H9 (cell line): Measurements from ENCODE around the gene KRT71. TPM values are rescaled to one million over a fixed set of nuclear protein-coding genes. Genes with fewer than 3 reads are reported as not detected.

Experiments used
- DNase-seq: peaks from one replicate; pipeline ENCODE4 v3.0.0-alpha.2; 2017
- H2AFZ ChIP-seq: one replicate; pipeline ENCODE4 v1.6.1; 2013; ENCODE audit warnings: mild to moderate bottlenecking, low read length, control low read depth, moderate library complexity
- H2AK5ac ChIP-seq: 2 replicates; pipeline ENCODE4 v1.6.1; 2013; ENCODE audit warnings: low read length, control low read depth, mixed read lengths; ENCODE audit not compliant: insufficient read length
- H2BK120ac ChIP-seq: one replicate; pipeline ENCODE4 v1.6.1; 2013; ENCODE audit warnings: low read depth, mild to moderate bottlenecking, low read length, control low read depth, inconsistent platforms; ENCODE audit not compliant: poor library complexity, severe bottlenecking
- H2BK12ac ChIP-seq: 2 replicates; pipeline ENCODE4 v1.6.1; 2013; ENCODE audit warnings: low read length, control low read depth, mixed read lengths, low read depth; ENCODE audit not compliant: insufficient read length
- H2BK15ac ChIP-seq: 2 replicates; pipeline ENCODE4 v1.6.1; 2013; ENCODE audit warnings: low read depth, low read length, control low read depth
- H2BK20ac ChIP-seq: one replicate; pipeline ENCODE4 v1.6.1; 2013; ENCODE audit warnings: low read depth, mild to moderate bottlenecking, low read length, control low read depth, inconsistent platforms; ENCODE audit not compliant: poor library complexity, severe bottlenecking
- H2BK5ac ChIP-seq: 2 replicates; pipeline ENCODE4 v1.6.1; 2013; ENCODE audit warnings: low read length, control low read depth, mixed read lengths; ENCODE audit not compliant: insufficient read length
- H3K14ac ChIP-seq: 2 replicates; pipeline ENCODE4 v1.6.1; 2013; ENCODE audit warnings: low read length, control low read depth; ENCODE audit not compliant: insufficient read depth
- H3K18ac ChIP-seq: 2 replicates; pipeline ENCODE4 v1.6.1; 2013; ENCODE audit warnings: low read depth, mild to moderate bottlenecking, mixed read lengths, low read length, control low read depth; ENCODE audit not compliant: insufficient read length
- H3K23ac ChIP-seq: 2 replicates; pipeline ENCODE4 v1.6.1; 2013; ENCODE audit warnings: low read length, control low read depth, mixed read lengths, low read depth; ENCODE audit not compliant: insufficient read length
- H3K23me2 ChIP-seq: 2 replicates; pipeline ENCODE4 v1.6.1; 2013; ENCODE audit warnings: low read depth, mild to moderate bottlenecking, mixed read lengths, low read length, control low read depth; ENCODE audit not compliant: insufficient read length, poor library complexity, severe bottlenecking
- H3K27ac ChIP-seq: 2 replicates; pipeline ENCODE4 v1.5.1; 2013; ENCODE audit warnings: low read length, control low read depth, mixed read lengths, low read depth; ENCODE audit not compliant: insufficient read length
- H3K27me3 ChIP-seq: 2 replicates; pipeline ENCODE4 v1.6.1; 2013; ENCODE audit warnings: low read length, control low read depth, inconsistent platforms; ENCODE audit not compliant: insufficient read depth
- H3K4ac ChIP-seq: 2 replicates; pipeline ENCODE4 v1.6.1; 2013; ENCODE audit warnings: low read depth, mild to moderate bottlenecking, control low read depth, inconsistent platforms, low read length, moderate library complexity
- H3K4me1 ChIP-seq: 2 replicates; pipeline ENCODE4 v1.6.1; 2013; ENCODE audit warnings: low read length, control low read depth, inconsistent platforms; ENCODE audit not compliant: insufficient read depth
- H3K4me2 ChIP-seq: 2 replicates; pipeline ENCODE4 v1.6.1; 2013; ENCODE audit warnings: low read length, control low read depth, mixed read lengths; ENCODE audit not compliant: insufficient read length, insufficient read depth
- H3K56ac ChIP-seq: 2 replicates; pipeline ENCODE4 v1.6.1; 2013; ENCODE audit warnings: low read depth, mild to moderate bottlenecking, mixed read lengths, low read length, control low read depth; ENCODE audit not compliant: insufficient read length
- H3K79me1 ChIP-seq: 2 replicates; pipeline ENCODE4 v1.6.1; 2013; ENCODE audit warnings: low read depth, mild to moderate bottlenecking, moderate library complexity, low read length, control low read depth, inconsistent platforms; ENCODE audit not compliant: insufficient read depth, poor library complexity, severe bottlenecking
- H3K79me2 ChIP-seq: 2 replicates; pipeline ENCODE4 v1.6.1; 2013; ENCODE audit warnings: low read length, control low read depth, inconsistent platforms; ENCODE audit not compliant: insufficient read depth
- H3K9ac ChIP-seq: 2 replicates; pipeline ENCODE4 v1.6.1; 2013; ENCODE audit warnings: low read length, control low read depth, mixed read lengths; ENCODE audit not compliant: insufficient read length; ENCODE audit errors: extremely low read depth
- H3K9me3 ChIP-seq: one replicate; pipeline ENCODE4 v1.6.1; 2013; ENCODE audit warnings: low read depth, low read length, inconsistent platforms; ENCODE audit not compliant: control insufficient read depth
- H3T11ph ChIP-seq: one replicate; pipeline ENCODE4 v1.6.1; 2013; ENCODE audit warnings: mild to moderate bottlenecking, low read length, control low read depth, inconsistent platforms
- H4K20me1 ChIP-seq: one replicate; pipeline ENCODE4 v1.6.1; 2013; ENCODE audit not compliant: control insufficient read depth, insufficient read length, insufficient read depth
- H4K5ac ChIP-seq: 2 replicates; pipeline ENCODE4 v1.6.1; 2013; ENCODE audit warnings: low read depth, mild to moderate bottlenecking, mixed read lengths, low read length, control low read depth; ENCODE audit not compliant: insufficient read length
- H4K8ac ChIP-seq: replicated peaks from 2 replicates; pipeline ENCODE4 v1.6.1; 2013; ENCODE audit warnings: low read length, control low read depth, mixed read lengths, low read depth; ENCODE audit not compliant: insufficient read length
- H4K91ac ChIP-seq: 2 replicates; pipeline ENCODE4 v1.6.1; 2013; ENCODE audit warnings: low read depth, mild to moderate bottlenecking, moderate library complexity, mixed read lengths, low read length, control low read depth; ENCODE audit not compliant: insufficient read length
- H3K27ac Mint-ChIP-seq, 3 experiments: 2 replicates in 2 of 3; 3 replicates in 1 of 3; pipeline ENCODE4 v1.8.0; 2020 to 2021; ENCODE audit warnings: mixed read lengths in 3 of 3, mild to moderate bottlenecking in 1 of 3, moderate library complexity in 1 of 3
- H3K27me3 Mint-ChIP-seq: 2 replicates; pipeline ENCODE4 v1.8.0; 2021; ENCODE audit warnings: low read depth, mild to moderate bottlenecking, moderate library complexity, mixed read lengths
- H3K36me3 Mint-ChIP-seq, 3 experiments: 2 replicates in 2 of 3; 3 replicates in 1 of 3; pipeline ENCODE4 v1.8.0; 2020 to 2021; ENCODE audit warnings: low read depth in 3 of 3, mixed read lengths in 3 of 3; ENCODE audit not compliant: insufficient read depth in 1 of 3
- H3K4me1 Mint-ChIP-seq, 2 experiments: 2 replicates each; pipeline ENCODE4 v1.8.0; 2020; ENCODE audit warnings: mixed read lengths in 2 of 2
- H3K4me3 Mint-ChIP-seq, 2 experiments: 2 replicates in 1 of 2; 3 replicates in 1 of 2; pipeline ENCODE4 v1.8.0; 2020 to 2021; ENCODE audit warnings: mild to moderate bottlenecking in 2 of 2, mixed read lengths in 2 of 2, moderate library complexity in 1 of 2
- H3K9me3 Mint-ChIP-seq, 2 experiments: 2 replicates in 1 of 2; 3 replicates in 1 of 2; pipeline ENCODE4 v1.8.0; 2020; ENCODE audit warnings: mild to moderate bottlenecking in 2 of 2, mixed read lengths in 2 of 2, moderate library complexity in 1 of 2
- WGBS: extraction: QIAGEN DNeasy Blood & Tissue Kit; methylation state at CpG from one replicate; pipeline ENCODE4 v1.1.7; 2013; ENCODE audit warnings: missing lambda C conversion rate, low lambda C conversion rate, mixed read lengths; ENCODE audit not compliant: insufficient read length; ENCODE audit errors: extremely low coverage; 5-methylcytosine and 5-hydroxymethylcytosine counted together
- total RNA-seq: library from RNA; stranded (reverse); gene quantifications from 2 replicates; pipeline ENCODE4 v1.2.1, GENCODE V29; 2021
- TF ChIP-seq, protein P1 (sequence below): fragments of 200-600 bp; sonication (generic); conservative IDR thresholded peaks from 3 replicates; pipeline ENCODE4 v1.8.0; 2021; ENCODE audit warnings: antibody characterized with exemption, mild to moderate bottlenecking

The KRT71 gene
- total RNA-seq, 1 experiment from 2014 or later, result not detected

- no peak overlapping the region for H3K23ac ChIP-seq
- H2BK5ac ChIP-seq, result no peak overlapping the region
- Mint-ChIP-seq H3K4me3 (no peak overlapping the region), H3K27me3 (peaks cover 5% of the 10 kb centered on the region), H3K36me3 (no peaks in the 10 kb centered on the region; a peak in 1 of 7 replicates), H3K27ac (no peak overlapping the region), H3K4me1 (peaks cover 10 to 12% of the 10 kb centered on the region in 2 experiments), H3K9me3 (no peaks in the 10 kb centered on the region)
- H3K27me3 ChIP-seq, result no peaks in the 10 kb centered on the region
- no peak overlapping the region for H3K18ac ChIP-seq
- H3K79me2 ChIP-seq, result no peaks in the 10 kb centered on the region
- WGBS, result no CpG with 5 or more reads among the region's 1 CpG
- no peak overlapping the region for H4K91ac ChIP-seq
- H3K4me2 ChIP-seq, result no peak overlapping the region
- no peak overlapping the region for H2BK120ac ChIP-seq
- H3K4me1 ChIP-seq, result no peaks in the 10 kb centered on the region
- H3K23me2 ChIP-seq, result no peaks in the 10 kb centered on the region
- H3K79me1 ChIP-seq, result no peaks in the 10 kb centered on the region
- H2AFZ ChIP-seq, result no peak overlapping the region
- H3K56ac ChIP-seq, result no peak overlapping the region
- no peak overlapping the region for H2BK20ac ChIP-seq
- H4K20me1 ChIP-seq, result no peaks in the 10 kb centered on the region
- no peak overlapping the region for H4K8ac ChIP-seq
- H3K27ac ChIP-seq, result no peak overlapping the region
- TF ChIP-seq, protein P1, sequence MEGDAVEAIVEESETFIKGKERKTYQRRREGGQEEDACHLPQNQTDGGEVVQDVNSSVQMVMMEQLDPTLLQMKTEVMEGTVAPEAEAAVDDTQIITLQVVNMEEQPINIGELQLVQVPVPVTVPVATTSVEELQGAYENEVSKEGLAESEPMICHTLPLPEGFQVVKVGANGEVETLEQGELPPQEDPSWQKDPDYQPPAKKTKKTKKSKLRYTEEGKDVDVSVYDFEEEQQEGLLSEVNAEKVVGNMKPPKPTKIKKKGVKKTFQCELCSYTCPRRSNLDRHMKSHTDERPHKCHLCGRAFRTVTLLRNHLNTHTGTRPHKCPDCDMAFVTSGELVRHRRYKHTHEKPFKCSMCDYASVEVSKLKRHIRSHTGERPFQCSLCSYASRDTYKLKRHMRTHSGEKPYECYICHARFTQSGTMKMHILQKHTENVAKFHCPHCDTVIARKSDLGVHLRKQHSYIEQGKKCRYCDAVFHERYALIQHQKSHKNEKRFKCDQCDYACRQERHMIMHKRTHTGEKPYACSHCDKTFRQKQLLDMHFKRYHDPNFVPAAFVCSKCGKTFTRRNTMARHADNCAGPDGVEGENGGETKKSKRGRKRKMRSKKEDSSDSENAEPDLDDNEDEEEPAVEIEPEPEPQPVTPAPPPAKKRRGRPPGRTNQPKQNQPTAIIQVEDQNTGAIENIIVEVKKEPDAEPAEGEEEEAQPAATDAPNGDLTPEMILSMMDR, result no peak
- no peak overlapping the region for H3T11ph ChIP-seq
- no peak overlapping the region; the same call in 1 of the 2 replicates for H3K14ac ChIP-seq
- no peaks in the 10 kb centered on the region for H3K9me3 ChIP-seq
- no peak overlapping the region for H2BK15ac ChIP-seq
- no peak overlapping the region for H4K5ac ChIP-seq
- H2AK5ac ChIP-seq, result no peak overlapping the region
- no peak for DNase-seq
- H3K4ac ChIP-seq, result no peak overlapping the region
- no peak overlapping the region for H3K9ac ChIP-seq
- no peak overlapping the region for H2BK12ac ChIP-seq
These were observed 27.6 kb upstream of the KRT71 start for GRCh38 chr12:52580496-52580895.
